MG63 (cell line): ENCODE data around the gene STRN. TPM values are rescaled to one million over a fixed set of nuclear protein-coding genes. Genes with fewer than 3 reads are reported as not detected.

ENCODE experiments used
- DNase-seq: peaks from one replicate; pipeline ENCODE4 v3.0.0-alpha.2; 2020
- H3K27me3 ChIP-seq: fragments of 250-450 bp; sonication (Bioruptor Pico); 2 replicates; pipeline ENCODE4 v1.5.1; 2020; ENCODE audit warnings: mild to moderate bottlenecking, moderate library complexity
- H3K36me3 ChIP-seq: fragments of 250-450 bp; sonication (Bioruptor Pico); 2 replicates; pipeline ENCODE4 v1.5.1; 2020; ENCODE audit warnings: mild to moderate bottlenecking, moderate library complexity
- H3K4me3 ChIP-seq: fragments of 250-450 bp; sonication (Bioruptor Pico); 2 replicates; pipeline ENCODE4 v1.5.1; 2020; ENCODE audit warnings: mild to moderate bottlenecking, moderate library complexity
- H3K9me3 ChIP-seq: fragments of 250-450 bp; sonication (Bioruptor Pico); 2 replicates; pipeline ENCODE4 v1.5.1; 2020; ENCODE audit warnings: mild to moderate bottlenecking, moderate library complexity
- total RNA-seq: library from RNA; depleted of rRNA; stranded (reverse); fragments of >200 nt; shearing (Covaris generic); gene quantifications from 2 replicates; pipeline ENCODE4 v1.2.3, GENCODE V29; 2014; ENCODE audit warnings: low replicate concordance

Gene STRN
- total RNA-seq, 1 experiment from 2014 or later = 5.9 TPM

DNA sequence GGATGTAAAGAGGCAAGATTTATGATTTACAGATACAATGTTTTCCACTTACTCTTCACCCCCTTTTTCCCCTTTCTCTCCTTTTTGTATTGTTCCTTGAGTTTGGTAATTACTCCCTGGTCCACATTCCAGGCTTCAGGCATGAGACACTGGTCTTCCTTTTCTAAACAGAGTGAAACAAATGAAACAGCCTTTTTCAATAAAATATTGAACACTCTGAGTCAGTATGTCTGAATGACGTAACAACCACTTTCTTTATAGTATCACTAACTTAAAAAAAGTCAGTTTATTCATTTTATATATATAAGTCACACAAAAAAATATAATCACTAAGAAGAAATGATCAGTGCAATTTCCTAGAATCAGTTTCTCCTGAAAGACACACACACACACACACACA lies 79.7 kb downstream of the STRN start:
- Histone ChIP-seq H3K9me3 (no peaks in the 10 kb centered on the region), H3K4me3 (no peak overlapping the region), H3K27me3 (no peaks in the 10 kb centered on the region), H3K36me3 (peaks cover 14% of the 10 kb centered on the region)
- DNase-seq = no peak

DNA sequence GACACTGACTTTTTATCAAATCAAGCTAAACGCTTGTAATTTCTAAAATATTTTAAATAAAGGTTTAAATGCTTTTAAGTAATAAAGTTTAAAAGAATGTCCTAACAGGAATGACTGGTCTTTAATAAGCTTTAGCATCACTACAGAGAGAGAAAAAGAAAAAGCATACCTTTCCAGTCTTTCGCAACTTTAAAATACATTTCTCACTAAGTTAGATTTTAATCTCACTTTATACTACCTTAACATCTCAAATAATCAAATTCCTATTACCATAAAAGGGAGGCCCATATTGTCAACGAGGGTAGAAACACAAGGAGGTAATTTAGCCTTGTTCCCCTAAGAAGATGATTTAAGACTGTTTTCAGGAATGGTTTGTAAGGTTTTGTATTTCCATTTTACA lies 80.7 kb downstream of the STRN start:
- Histone ChIP-seq H3K36me3 (peaks cover 17% of the 10 kb centered on the region), H3K9me3 (no peaks in the 10 kb centered on the region), H3K4me3 (no peak overlapping the region), H3K27me3 (no peaks in the 10 kb centered on the region)
- no peak for DNase-seq

DNA sequence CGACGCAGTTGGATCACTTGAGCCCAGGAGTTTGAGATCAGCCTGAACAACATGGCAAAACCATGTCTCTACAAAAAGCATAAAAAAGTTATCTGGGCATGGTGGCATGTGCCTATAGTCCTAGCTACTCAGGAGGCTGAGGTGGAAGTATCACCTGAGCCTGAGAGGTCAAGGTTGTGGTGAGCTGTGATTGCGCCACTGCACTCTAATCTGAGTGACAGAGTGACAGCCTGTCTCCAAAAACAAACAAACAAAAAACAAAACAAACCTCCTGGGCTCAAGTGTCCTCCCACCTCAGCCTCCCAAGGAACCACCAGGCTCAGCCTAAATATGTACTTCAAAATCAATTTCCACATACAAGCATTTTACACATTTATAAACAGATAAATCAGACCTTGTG lies 83.8 kb downstream of the STRN start:
- Histone ChIP-seq H3K36me3 (peaks cover 24% of the 10 kb centered on the region), H3K9me3 (no peaks in the 10 kb centered on the region)

DNA sequence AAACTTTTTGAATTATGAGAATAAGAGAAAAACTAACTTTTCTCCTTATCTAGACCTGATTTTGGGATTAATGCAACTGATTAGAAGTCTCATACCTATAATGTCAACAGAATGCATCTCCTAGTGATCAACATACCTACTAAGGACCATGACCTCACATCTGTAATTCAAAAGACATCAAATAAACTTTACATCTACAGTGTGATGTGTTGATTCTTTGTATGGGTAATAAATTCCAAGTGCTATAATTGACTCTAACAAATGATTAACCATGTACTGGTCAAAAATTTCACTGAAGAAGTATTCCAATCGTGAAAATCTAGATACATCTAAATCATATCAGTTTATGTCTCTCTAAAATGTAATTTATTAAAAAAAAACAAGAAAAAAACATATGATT lies 84.5 kb downstream of the STRN start:
- Histone ChIP-seq H3K36me3 (peaks cover 30% of the 10 kb centered on the region), H3K27me3 (no peaks in the 10 kb centered on the region), H3K4me3 (no peak overlapping the region), H3K9me3 (no peaks in the 10 kb centered on the region)
- no peak for DNase-seq

More for the DNA sequence above, 83.8 kb downstream of the STRN start:
- Histone ChIP-seq H3K4me3 (no peak overlapping the region), H3K27me3 (no peaks in the 10 kb centered on the region)
- DNase-seq = no peak

DNA sequence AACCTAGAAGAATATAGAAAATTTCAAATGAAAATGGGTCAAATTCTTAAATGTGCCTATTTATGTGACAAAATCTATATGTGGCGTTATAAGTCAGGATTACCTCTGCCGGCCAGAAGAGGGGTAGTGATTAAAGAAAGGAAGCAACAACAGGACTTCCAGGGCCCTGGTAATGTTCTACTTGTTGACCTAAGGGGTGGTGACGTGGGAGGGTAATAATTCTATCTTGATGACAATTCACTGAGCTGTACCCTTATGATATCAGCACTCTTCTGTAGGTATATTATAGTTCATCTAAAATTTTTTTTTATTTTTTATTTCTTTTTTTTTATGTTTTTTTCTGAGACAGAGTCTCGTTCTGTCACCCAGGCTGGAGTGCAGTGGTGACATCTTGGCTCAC lies 87.9 kb downstream of the STRN start:
- peaks cover 27% of the 10 kb centered on the region for H3K36me3 ChIP-seq
- H3K27me3 ChIP-seq = no peaks in the 10 kb centered on the region
- no peak overlapping the region for H3K4me3 ChIP-seq
- H3K9me3 ChIP-seq = no peaks in the 10 kb centered on the region
- DNase-seq = no peak

DNA sequence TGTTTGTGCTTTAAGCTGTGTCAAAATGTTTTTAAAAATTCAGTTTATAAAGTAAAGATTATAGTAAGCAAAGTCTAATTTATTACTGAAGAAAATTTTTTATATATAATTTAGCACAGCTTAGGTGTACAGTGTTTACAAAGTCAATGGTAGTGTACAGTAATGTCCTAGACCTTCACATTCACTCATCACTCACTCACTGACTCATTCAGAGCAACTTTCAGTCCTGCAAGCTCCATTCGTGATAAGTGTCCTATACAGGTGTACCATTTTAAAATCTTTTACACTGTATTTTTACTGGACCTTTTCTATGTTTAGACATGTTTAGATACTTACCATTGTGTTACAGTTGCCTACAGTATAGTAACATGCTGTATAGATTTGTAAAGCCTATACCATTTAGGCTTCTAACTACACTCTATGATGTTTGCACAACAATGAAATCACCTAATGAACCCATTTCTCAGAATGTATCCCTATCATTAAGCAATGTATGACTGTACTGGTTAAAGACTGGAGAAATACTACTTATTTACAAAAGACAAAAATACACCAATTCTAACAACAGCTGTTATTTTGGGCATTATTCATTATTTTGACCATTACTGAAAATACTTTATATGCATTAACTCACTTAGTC lies 95.1 kb downstream of the STRN start:
- H3K4me3 ChIP-seq = no peak overlapping the region
- H3K36me3 ChIP-seq = peaks cover 23% of the 10 kb centered on the region
- H3K9me3 ChIP-seq = no peaks in the 10 kb centered on the region
- DNase-seq = no peak
- no peaks in the 10 kb centered on the region for H3K27me3 ChIP-seq

DNA sequence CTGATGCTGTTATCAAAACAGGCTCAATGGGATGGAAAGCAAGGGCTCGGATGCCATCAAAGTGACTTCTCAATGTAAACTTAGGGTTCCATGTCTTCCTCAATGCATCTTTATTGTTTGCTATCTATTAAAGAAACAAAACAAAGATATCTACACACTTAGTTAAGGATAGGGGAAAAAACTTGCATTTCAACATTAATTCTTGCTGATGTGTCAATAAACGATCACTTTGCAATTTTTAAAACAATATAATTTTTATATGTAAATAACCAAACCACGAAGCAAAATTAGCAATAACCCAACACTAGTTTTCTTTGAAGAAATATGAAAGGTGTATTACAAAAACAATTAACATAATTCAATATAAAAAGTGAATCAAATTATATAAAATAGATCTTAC lies 96.7 kb downstream of the STRN start:
- DNase-seq = no peak
- no peaks in the 10 kb centered on the region for H3K9me3 ChIP-seq
- H3K27me3 ChIP-seq = no peaks in the 10 kb centered on the region
- no peak overlapping the region for H3K4me3 ChIP-seq
- peaks cover 23% of the 10 kb centered on the region for H3K36me3 ChIP-seq

DNA sequence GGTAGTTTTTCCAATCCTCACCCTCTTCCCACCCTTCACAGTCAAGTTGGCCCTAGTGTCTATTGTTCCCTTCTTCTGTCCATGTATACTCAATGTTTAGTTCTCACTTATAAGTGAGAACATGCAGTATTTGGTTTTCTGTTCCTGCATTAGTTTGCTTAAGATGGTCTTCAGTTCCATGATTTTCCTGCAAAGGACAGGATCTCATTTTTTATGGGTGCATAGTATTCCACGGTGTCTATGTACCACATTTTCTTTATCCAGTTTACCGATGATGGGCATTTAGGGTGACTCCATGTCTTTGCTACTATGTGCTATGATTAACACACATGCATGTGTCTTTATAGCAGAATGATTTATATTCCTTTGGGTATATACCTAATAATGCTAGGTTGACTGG lies 104.4 kb downstream of the STRN start:
- DNase-seq = no peak
- Histone ChIP-seq H3K36me3 (peaks cover 18% of the 10 kb centered on the region), H3K4me3 (no peak overlapping the region)

DNA sequence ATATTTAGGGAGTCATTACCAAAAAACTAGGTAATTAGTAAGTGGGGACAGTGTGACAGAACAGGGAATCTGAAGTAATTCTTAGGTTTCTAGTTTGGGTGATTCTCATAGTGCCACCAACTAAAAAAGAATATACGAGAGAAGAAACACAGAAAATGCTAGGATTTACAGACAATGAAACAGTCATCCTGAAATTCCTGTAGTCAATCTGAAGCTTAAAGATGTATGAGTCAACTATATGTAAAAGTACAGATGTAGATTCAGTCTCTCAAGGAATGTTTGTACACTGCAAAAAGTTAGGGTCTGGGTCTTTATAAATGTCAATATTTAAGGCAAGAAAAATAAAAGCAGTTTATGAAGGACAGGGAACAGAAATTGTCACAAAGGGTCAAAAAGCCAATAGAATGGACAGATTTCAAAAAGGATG lies 107.0 kb downstream of the STRN start:
- no peak for DNase-seq
- Histone ChIP-seq H3K4me3 (no peak overlapping the region), H3K27me3 (no peaks in the 10 kb centered on the region), H3K36me3 (peaks cover 11% of the 10 kb centered on the region), H3K9me3 (no peaks in the 10 kb centered on the region; the same call in 1 of the 2 replicates)

More for the DNA sequence above, 104.4 kb downstream of the STRN start:
- Histone ChIP-seq H3K9me3 (no peaks in the 10 kb centered on the region; the same call in 1 of the 2 replicates), H3K27me3 (no peaks in the 10 kb centered on the region)

DNA sequence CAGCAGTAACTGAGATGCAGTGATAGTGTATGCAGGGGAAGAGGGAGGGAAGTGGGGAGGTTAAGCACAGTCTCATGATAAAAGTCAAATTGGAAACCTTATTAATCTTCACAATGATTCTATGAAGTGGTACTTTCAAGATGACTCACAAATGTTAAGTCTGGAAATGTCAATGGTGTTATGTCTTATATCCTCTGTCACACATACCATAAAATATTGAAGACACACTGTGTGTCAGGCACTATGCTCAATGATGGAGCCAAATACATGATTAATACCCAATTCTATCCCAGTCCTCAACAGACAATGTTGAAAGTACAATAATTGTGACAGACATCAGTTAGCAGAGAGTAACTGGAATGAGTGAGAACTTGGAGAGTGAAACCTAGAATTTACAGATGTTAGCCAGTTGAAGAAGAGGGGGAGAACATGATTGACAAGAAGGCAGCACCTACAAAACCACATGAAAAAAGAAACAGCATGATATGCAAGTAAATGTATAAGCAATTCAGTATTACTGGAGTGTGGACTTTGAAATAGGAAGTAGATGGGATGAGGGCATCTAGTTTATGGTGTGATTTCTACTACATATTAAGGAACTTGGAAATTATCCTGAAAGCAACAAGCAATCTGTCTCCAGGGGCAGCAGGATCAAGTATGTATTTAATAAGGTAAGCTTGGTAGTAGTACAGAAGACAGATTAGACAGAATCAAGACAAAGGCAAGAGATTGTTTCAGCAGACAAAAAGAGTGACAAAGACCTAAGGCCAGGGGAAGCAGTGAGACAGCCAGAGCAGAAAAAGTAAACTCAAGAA lies 107.6 kb downstream of the STRN start:
- no peak for DNase-seq
- peaks cover 8% of the 10 kb centered on the region for H3K36me3 ChIP-seq
- H3K9me3 ChIP-seq = no peaks in the 10 kb centered on the region; the same call in 1 of the 2 replicates
- no peak overlapping the region for H3K4me3 ChIP-seq
- H3K27me3 ChIP-seq = no peaks in the 10 kb centered on the region

DNA sequence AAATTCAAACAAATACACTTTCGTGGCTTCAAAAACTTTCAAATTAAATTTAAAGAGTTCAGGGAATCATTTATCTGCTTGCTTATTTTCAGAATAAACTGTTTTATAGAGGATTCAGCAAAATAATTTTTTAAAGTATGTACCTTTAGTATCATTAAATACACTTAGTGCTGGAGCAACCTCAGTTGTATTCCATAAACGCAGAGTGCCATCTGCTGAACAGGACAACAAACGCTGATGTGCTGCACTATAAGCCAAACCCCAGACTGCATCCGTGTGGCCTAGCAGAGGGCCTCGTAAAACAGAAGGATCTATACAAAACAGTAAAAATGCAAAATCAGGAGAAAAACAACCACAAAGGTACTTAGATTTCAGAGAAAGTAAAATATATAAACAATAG lies 108.6 kb downstream of the STRN start:
- no peaks in the 10 kb centered on the region for H3K27me3 ChIP-seq
- H3K4me3 ChIP-seq = no peak overlapping the region
- DNase-seq = no peak
- peaks cover 5% of the 10 kb centered on the region for H3K36me3 ChIP-seq
- no peaks in the 10 kb centered on the region for H3K9me3 ChIP-seq

DNA sequence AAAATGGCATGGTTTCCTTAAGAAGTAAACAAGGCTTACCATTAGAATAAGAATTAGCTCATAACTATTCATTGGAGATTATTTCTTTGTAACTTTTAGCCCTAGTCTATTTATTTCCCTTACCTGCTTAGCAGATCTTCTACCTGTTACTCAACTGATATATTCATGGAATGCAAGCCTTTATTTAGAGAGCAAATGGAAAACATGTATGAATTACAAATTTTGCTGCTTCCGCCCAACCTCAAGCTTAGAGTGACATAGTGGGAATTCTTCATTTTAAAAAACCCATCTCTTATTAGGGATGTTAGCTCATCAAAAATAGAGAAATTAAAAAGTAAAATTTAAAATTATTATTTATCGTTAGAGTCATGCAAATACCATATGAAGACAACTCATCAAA lies 110.9 kb downstream of the STRN start:
- DNase-seq = no peak
- Histone ChIP-seq H3K27me3 (no peaks in the 10 kb centered on the region), H3K9me3 (no peaks in the 10 kb centered on the region), H3K36me3 (peaks cover 7% of the 10 kb centered on the region), H3K4me3 (no peak overlapping the region)

DNA sequence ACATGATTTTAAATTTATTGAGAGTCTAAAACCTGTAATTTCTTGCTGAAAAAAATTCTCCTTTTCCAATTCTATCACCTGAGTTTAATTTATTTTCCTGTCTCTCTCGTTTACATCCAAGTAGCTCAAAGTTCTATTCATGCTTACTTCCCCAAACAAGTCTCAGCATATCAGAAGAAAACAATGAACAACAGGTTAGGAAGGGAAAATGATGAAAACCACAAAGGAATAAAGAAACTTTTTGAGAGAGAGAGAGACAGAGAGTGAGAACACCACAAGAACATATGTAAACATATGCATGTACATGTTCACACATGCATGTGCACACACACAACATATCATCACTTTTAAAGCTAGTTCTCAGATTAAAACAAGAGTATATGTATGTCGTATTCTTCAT lies 112.1 kb downstream of the STRN start:
- Histone ChIP-seq H3K36me3 (peaks cover 9% of the 10 kb centered on the region), H3K4me3 (no peak overlapping the region), H3K9me3 (no peaks in the 10 kb centered on the region), H3K27me3 (no peaks in the 10 kb centered on the region)
- no peak for DNase-seq

DNA sequence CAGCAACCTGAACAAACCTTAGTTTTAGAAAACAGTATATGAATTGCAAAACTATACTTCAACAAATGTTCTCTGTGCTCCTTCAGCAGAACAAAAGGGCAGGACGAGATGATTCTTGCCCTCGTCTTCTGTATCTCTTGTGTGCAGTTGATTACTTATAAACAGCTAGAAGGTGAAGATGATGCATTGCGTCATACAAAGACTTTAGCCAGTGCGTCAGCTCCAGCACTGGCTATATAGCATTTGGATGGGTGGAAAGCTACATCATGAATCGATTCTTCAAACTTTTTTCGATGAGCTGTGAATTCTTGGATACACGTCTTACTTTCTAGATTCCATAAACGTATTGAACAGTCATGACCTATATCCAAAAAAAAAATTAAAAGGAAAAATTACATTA lies 117.1 kb downstream of the STRN start:
- Histone ChIP-seq H3K36me3 (peaks cover 5% of the 10 kb centered on the region), H3K4me3 (no peak overlapping the region), H3K27me3 (no peaks in the 10 kb centered on the region), H3K9me3 (no peaks in the 10 kb centered on the region)
- no peak for DNase-seq

DNA sequence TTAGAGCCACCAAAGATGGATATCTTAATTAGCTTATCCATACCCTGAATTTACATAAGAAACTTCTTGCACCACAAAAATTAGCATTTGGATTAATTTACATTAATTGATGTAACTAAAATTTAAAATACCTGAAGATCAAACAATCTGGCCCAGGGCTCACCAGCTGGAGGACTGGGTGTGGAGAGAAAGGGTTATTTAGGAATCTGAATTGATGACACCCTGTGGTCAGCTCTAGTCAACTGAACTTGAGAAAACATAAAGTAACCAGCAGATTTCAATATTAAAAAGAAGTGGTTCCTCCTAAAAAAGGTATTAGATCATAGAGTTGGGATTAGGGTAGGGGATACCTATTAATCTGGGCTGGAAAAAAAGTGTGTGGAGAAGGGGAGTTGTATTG lies 122.5 kb downstream of the STRN start:
- H3K4me3 ChIP-seq = no peak overlapping the region
- no peaks in the 10 kb centered on the region for H3K27me3 ChIP-seq
- H3K9me3 ChIP-seq = no peaks in the 10 kb centered on the region
- no peaks in the 10 kb centered on the region for H3K36me3 ChIP-seq
- no peak for DNase-seq

DNA sequence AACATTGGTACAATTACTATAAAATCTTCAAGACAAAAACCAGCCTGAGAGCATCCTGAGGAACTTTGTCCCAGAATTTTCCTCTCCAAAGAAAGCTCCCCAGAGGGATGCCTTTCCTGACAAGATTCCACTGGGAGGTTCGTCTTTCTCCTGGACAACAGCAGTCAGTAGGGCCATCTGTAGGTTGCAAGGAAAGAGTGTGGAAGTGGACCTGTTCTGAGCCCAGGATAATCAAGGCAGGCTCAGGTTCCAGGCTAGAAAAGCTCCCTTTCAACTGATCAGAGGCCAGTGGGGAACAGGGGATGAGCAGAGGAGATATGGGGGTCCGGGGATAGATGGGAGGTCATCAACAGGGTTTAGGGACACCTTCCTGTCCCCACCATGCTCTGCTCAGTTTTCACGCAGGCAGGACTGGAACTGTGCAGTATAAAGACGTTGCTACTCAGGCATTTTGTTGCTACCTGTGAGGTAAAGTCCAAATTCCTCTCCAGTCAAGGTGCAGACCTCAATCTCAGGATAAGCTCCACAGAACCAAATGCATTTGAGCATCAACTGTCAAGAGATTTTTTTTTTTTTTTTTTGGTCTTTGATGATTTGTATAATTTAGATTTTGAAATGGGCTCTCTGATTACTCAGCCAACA lies 126.2 kb downstream of the STRN start:
- H3K9me3 ChIP-seq = no peaks in the 10 kb centered on the region
- H3K4me3 ChIP-seq = no peak overlapping the region
- H3K27me3 ChIP-seq = no peaks in the 10 kb centered on the region
- no peak for DNase-seq
- H3K36me3 ChIP-seq = no peaks in the 10 kb centered on the region

DNA sequence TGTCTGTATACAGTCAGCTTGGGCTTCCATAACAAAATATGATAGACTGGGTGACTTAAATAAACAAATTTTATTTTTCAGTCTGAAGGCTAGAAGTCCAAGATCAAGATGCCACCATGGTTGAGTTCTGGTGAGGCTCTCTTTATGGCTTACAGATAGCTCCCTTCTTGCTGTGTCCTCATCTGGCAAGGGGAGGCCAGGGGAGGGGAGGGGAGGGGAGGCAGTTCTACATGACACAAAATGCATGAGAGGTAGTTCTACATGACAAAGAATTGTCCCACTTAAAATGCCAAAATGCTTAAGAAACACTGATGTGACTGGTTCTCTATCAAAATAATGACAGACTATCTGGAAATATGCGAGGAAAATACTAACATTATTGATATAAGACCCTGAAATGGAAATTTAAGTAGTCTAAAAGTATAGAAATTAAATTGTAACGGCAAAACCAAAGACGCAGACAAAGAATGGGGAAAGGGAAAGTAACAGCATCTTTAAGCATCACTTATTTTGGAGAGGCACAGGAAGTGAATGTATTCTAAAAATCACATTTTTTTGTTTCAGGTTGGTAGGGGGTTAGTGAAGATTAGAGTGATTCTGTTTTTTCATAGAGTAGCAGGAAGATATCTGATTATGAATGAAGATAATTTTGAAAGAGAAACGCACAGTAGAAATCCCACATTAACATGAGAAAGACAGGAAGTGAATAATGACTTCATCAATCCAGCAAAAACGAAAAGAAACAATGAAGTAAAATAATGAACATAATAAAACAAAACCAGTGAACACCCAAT lies 131.4 kb downstream of the STRN start:
- Histone ChIP-seq H3K4me3 (no peak overlapping the region), H3K27me3 (no peaks in the 10 kb centered on the region), H3K36me3 (no peaks in the 10 kb centered on the region), H3K9me3 (no peaks in the 10 kb centered on the region)
- no peak for DNase-seq
